ENCODE measurements around the gene KIAA1143.

Gene KIAA1143

DNA sequence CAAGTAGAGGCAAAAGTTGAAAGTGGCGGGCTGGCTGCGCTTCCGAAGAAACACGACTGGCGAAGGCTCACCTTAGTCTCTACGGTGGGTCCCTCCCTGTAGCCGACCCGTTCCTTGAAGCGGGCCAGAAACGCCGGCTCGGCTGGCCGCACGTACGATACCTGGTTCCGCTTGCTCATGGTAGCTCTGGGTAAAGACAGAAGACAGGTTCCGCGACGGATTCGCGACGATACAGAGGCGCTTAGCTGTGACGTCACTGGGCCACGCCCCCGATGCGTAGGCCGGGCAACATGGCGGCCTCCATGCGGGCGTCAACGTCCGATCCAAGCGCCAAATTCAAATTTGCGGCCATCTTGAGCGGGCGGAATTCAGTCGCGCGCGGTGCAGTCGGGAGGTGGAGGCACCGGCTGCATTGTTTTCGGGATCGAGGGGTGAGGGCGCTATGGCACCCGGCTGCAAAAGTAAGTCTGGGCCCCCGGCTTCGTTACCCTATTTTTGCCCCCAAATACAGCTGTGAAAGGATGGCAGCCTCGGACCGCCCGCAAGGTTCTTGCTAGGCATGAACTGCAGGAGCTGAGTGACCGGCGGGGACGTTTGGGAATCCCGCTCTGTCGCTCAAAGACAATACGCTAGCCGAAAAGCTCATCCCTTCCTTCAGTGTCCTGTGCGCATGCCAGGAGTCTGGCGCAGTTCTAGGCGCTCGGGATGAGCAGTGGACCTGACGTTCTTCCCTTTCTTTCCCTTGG, at the start of gene KIAA1143, which contains the start of gene KIF15:
Gene KIAA1143 (minus strand): TSS at position 196 of the 746 bp plus-strand sequence. CDS start 17 bp downstream, at position 179.
Gene KIF15 (plus strand): TSS at position 371 of the 746 bp plus-strand sequence. CDS start 72 bp downstream, at position 443.
- DNase-seq: peak; percentile 88 to 95

DNA sequence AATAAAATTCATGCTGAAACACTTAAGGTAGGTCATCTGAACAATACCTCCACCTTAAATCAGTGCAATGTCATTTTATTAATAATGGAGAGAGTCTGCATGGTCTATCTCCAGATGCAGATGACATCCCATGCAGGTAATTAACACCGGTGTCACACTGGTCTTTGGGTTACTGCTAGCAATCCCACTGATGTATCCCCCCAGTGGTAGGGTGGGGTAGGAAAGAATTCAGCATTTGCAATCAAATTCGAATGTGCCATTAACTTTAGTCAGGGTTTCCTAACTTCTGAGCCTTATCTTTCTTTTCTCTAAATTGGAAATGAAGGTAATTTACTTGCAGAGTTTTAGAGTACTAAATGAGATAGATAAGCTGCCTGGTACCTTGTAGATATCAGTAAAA, 44.5 kb upstream of the KIAA1143 start:
- DNase-seq: no peak

DNA sequence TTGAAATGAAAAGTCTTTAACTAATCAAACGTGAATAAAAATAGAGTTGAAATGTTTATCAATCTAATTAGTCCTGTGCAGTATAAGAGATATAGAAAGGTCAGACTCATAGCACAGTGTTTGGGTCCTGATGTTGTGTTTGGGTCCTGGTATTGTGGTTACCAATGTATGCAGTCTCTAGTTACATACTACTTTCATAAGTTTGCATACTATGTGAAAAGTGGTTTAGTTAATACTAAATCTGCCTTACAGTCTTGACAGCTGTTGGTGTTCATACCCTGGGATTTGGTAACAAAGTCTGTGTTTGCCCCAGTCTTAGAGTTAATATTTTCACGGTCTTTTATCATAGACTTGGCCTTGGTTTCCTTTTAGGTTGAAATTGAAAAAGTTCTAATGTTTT, 41.9 kb upstream of the KIAA1143 start:
- DNase-seq: no peak

DNA sequence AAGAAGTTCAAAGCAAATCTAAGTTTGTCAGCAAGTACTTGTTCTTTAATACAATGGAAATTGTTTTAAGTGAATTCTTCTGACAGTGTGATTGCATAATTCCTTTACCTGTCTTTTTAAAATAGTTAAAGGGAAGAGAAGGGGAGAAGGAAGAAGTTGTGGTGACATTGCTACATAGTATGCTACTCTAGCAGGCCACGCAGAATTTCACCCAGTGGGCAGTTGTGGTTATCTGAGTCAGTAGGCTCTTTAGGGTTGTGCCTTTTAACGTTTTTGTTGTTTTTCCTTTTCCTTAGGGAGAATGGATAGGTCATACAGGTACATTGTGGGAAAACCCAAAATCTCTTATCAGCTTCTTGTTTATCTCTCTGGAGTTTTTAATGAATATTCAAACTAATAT, 40.6 kb upstream of the KIAA1143 start:
- DNase-seq: no peak

DNA sequence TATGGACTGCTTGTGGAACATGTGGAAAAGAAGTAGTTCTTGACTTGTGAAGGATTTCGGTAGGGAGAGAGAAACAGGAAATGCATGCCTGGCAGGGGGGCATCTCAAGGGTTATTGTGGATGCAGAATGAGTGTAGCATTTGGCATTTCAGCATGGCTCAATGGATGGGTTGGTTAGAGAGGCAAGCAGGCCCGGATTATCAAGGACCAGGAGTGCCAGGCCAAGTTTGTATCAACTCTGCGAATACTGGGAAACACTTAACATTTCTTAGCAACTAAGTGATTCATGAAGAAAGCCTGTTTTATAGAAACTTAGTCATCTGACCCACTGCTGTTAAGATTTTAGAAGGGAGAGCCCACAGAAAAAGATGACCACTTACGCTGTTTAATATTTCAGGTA, 33.8 kb upstream of the KIAA1143 start:
- DNase-seq: no peak

DNA sequence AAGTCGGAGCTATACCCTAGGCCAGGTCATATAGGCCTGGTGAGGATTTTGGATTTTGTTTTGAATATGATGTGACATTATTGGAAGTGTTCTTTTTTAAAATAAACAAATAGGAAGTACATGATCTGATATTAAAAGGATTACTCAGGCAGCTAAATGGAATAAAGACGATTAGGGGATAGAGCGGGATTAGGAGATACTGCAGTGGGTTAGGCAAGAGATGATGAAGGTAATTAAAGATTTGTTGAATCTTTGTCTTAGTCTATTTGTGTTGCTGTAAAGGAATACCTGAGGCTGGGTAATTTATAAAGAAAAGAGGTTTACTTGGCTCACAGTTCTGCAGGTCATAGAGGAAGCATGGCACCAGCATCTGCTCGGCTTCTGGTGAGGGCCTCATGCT, 21.5 kb upstream of the KIAA1143 start:
- no peak for DNase-seq

DNA sequence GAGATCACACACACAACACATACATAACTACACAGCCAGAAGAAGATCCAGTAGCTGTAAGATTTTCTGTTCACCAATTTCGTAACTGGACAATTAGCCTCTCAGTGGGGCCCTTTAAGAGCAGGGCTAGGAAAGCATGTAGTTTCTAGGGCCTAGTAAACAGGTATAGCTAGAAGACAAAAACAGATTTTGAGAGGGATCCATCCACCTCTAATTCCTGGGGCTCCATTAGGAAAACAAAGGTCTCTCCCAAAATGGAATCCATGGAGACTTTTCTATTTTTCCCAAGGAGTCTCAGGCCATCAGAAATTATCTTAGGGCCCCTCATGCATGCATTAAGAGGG, 10.7 kb upstream of the KIAA1143 start:
- DNase-seq: no peak

DNA sequence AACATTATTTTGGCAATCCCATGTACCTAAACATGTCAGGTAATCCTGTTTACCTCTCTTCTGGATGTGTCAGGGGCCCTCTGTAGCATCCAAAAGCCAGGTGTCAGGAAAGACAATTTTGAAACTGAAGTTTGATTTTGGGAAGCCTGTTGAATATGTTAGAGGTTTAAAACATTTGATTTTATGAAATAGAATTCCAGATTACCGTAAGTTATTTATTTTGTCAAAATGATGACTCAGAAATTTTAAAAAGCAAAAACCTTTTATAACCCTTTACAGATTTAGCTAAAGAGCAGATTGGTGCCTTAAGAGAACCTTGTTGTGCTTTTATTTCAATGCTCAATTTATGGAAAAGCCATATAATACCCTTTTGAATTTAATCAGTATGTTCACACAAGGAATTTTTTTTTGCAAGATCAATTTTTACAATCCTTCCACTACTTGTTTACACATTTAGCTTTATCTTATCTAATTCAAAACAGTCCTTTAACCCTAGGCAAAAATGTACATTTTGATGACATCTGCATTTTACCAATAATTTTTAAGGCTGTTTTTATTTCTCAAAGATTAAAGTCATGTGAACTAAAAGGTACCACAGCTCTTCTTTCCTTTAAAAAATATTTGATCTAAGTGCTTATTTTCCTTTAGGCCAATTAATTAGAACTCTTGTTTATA, 10.1 kb upstream of the KIAA1143 start:
- no peak for DNase-seq

DNA sequence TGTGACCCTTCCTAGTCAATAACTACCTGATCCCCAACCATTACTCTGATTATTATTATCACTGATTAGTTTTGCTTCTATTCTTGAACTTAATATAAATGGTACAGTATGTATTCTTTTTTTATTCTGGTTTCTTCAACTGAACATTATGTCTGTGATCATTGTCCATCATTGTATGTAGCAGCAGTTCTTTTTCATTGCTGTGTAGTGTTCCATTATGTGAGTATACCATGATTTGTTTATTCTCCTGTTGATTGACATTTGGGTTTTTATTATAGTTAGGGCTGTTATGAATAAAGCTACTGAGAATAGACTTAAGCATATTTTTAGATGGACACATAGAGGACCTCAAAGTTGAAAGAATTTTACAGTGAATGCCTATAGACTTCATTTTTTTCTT, 2.8 kb upstream of the KIAA1143 start:
- DNase-seq: no peak

DNA sequence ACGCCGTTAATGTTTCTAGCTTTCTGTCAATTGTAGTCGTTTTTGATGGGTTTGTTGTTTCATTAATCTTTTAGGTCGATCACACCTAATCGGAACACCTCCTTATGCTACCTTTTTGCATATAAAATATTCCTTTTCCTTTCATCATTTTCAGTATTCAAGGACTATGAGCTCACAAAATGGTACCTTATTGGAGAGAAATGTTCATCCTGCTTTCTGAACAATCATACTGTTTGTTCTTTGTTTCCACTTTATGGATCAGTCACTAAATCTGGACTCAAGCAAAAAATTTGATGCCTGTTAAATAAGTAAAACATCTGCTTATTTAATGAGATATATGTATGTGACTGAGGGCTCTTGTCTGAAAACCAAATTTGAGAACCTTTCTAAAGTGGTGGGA, 1.3 kb upstream of the KIAA1143 start:
- no peak for DNase-seq

DNA sequence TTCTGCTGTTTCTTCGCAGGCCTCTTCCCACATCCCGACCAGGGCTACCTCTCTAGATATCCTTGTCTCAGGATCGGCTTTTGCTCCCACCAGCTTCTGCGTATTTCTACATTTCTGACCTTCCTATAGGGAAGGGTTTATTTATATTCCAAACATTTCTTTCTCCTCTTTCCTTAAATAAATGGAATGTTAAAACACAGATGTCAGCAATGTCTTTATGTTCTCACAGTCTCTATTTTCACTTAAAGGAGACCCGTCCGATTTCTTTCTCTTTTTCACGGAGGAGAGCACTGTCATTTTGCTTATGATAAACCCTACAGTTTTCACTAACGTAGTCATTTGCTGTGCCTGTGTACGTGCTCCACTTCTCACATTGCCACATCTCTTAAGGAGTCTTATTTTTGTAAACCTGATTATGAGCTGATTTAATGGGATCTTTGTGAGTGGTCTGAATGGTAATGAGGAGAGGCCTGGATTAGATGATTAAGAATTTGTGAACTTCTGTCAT, 805 bp upstream of the KIAA1143 start:
- DNase-seq: peak in 1 of 2 experiments; percentile 13

DNA sequence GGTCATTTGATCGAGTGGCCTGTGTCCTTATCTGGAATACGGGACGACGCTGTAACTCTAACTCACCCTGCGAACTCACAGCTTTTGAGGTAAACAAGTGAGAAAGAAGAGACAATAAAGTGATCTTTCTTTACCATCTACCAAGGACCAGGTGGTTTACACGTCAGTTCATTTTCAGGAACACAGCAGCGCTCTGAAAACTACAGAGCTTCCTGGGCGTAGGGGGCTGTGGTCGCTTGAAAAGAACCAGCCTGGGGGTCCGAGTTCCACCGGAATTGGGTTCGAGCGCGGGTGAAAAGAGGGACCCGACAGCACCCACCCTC, 357 bp downstream of the KIAA1143 start:
- no peak for DNase-seq

DNA sequence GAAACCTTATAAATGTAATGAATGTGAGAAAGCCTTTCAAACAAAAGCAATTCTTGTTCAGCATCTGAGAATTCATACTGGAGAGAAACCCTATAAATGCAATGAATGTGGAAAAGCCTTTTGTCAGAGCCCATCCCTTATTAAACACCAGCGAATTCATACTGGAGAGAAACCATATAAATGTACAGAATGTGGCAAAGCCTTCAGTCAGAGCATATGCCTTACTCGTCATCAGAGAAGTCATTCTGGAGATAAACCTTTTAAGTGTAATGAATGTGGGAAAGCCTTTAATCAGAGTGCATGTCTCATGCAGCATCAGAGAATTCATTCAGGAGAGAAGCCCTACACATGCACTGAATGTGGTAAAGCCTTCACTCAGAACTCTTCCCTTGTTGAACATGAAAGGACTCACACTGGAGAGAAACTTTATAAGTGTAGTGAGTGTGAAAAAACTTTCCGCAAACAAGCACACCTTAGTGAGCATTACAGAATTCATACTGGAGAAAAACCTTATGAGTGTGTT, 26.7 kb downstream of the KIAA1143 start:
- DNase-seq: no peak

DNA sequence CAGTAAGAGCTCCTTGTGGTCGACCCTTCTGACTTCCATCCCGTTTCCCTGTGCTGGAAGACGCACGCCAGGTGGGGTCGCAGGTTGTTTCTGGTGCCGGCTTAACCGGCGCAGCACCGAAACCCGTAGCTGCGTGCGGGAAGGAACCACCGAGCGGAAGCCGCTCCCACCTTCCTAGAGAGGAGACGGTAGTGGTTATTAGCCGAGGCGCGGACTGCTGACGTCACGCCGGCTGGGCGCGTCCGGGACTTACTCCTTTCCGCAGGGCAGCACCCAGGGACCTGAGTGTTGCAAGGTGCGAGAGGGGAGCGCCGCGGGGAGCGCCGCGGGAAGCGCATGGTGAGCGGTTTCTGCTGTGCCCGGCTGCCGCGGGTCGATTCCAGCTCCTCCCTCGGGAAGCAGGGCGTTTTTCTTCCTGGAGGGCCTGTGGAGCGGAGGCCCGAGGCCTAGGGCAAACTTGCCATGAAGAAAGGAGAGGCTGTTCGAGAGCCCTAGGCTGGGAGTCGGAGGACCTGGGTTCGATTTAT, 32.0 kb downstream of the KIAA1143 start, which contains the start of gene ZNF501:
Gene ZNF501 (plus strand): TSS at position 252 of the 527 bp plus-strand sequence. CDS start 4,787 bp downstream, outside the sequence.
- peak; percentile 73 to 90 for DNase-seq

DNA sequence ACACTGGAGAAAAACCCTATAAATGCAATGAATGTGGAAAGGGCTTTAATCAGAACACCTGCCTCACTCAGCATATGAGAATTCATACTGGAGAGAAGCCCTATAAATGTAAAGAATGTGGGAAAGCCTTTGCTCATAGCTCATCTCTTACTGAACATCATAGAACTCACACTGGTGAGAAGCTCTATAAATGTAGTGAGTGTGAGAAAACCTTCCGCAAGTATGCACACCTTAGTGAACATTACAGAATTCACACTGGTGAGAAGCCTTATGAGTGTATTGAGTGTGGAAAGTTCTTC, 39.4 kb downstream of the KIAA1143 start:
- no peak for DNase-seq

DNA sequence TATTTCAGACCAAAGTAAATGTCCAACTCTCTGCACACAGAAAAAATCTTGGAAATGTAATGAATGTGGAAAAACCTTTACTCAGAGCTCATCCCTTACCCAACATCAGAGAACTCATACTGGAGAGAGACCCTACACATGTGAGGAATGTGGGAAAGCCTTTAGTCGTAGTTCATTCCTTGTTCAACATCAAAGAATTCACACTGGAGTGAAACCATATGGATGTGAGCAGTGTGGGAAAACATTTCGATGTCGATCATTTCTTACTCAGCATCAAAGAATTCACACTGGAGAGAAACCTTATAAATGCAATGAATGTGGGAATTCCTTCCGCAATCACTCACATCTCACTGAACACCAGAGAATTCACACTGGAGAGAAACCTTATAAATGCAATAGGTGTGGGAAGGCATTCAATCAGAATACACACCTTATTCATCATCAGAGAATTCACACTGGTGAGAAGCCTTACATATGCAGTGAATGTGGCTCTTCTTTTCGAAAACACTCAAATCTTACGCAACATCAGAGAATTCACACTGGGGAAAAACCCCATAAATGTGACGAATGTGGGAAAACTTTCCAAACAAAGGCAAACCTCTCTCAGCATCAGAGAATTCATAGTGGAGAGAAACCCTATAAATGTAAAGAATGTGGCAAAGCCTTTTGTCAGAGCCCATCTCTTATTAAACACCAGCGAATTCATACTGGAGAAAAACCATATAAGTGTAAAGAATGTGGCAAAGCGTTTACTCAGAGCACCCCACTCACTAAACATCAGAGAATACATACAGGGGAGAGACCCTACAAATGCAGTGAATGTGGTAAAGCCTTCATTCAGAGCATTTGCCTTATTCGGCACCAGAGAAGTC, 40.0 kb downstream of the KIAA1143 start:
- DNase-seq: no peak

DNA sequence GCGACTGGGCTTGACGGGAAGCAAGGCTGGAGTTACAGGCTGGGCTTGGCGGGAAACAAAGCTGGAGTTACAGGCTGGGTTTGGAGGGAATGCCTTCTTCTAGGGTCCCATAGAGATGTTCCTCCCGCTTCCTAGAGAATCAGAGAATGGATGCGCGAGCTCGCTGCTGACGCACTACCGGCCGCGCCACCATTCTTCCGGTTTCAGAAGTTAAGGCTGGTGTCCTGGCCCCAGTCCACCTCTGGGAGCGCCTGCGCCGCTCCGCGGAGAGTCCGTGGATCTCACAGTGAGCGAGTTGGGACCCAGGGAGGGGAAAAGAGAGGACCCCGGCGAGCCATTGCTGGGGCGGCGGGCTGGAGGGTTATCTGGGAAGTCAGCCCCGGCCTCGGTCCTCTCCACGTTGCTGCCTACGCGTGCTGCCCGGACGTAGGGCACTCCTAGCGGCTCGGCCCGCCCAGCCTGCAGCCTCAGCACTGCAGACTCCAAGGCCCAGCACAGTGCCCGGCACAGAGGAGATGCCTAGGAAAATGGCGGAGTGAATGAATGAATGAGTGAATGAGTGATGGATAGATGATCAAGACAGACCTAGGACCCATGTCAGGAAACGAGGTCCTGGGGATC, 48.9 kb downstream of the KIAA1143 start, which contains the start of gene ZNF502:
Gene ZNF502 (plus strand): TSS at position 206 of the 621 bp plus-strand sequence. CDS start 7,602 bp downstream, outside the sequence.
- peak; percentile 56 to 70 for DNase-seq

All from NCI-H524 (cell line).